Smooth muscle cell (in vitro differentiated cells): Measurements from ENCODE around the gene DPF3. TPM values are rescaled to one million over a fixed set of nuclear protein-coding genes. Genes with fewer than 3 reads are reported as not detected.

Source experiments
- DNase-seq: peaks from one replicate; lab custom pipeline; 2025; ENCODE audit not compliant: unreplicated experiment; lab: John Stamatoyannopoulos, UW
- H2AFZ ChIP-seq: fragments of 200-600 bp; sonication (generic); 2 replicates; pipeline ENCODE4 v1.6.0; 2016; ENCODE audit warnings: antibody characterized with exemption, low read depth, mild to moderate bottlenecking
- H3F3A ChIP-seq: fragments of 200-600 bp; sonication (generic); 2 replicates; pipeline ENCODE4 v1.6.0; 2017; ENCODE audit warnings: antibody characterized with exemption, low read depth
- H3K27ac ChIP-seq: fragments of 200-600 bp; sonication (generic); 2 replicates; pipeline ENCODE4 v1.5.1; 2016; ENCODE audit warnings: low read depth, mild to moderate bottlenecking
- H3K27me3 ChIP-seq: fragments of 200-600 bp; sonication (generic); 2 replicates; pipeline ENCODE4 v1.6.1; 2016; ENCODE audit warnings: low read depth, mild to moderate bottlenecking
- H3K36me3 ChIP-seq: fragments of 200-600 bp; sonication (generic); 2 replicates; pipeline ENCODE4 v1.5.1; 2016; ENCODE audit warnings: low read depth
- H3K4me1 ChIP-seq: fragments of 200-600 bp; sonication (generic); 2 replicates; pipeline ENCODE4 v1.5.1; 2016; ENCODE audit warnings: low read depth
- H3K4me2 ChIP-seq: fragments of 200-600 bp; sonication (generic); 2 replicates; pipeline ENCODE4 v1.6.0; 2016; ENCODE audit warnings: mild to moderate bottlenecking
- H3K4me3 ChIP-seq: fragments of 200-600 bp; sonication (generic); 2 replicates; pipeline ENCODE4 v1.5.1; 2016; ENCODE audit warnings: mild to moderate bottlenecking
- H3K79me2 ChIP-seq: fragments of 200-600 bp; sonication (generic); 2 replicates; pipeline ENCODE4 v1.6.0; 2016; ENCODE audit warnings: low read depth, mild to moderate bottlenecking
- H3K9ac ChIP-seq: fragments of 200-600 bp; sonication (generic); 2 replicates; pipeline ENCODE4 v1.6.0; 2016; ENCODE audit warnings: low read depth
- H3K9me3 ChIP-seq: fragments of 200-600 bp; sonication (generic); replicated peaks from 2 replicates; pipeline ENCODE4 v1.5.1; 2016; ENCODE audit warnings: low read depth
- H4K20me1 ChIP-seq: fragments of 200-600 bp; sonication (generic); 2 replicates; pipeline ENCODE4 v1.6.0; 2016; ENCODE audit warnings: low read depth
- CTCF ChIP-seq: fragments of 200-600 bp; sonication (generic); IDR thresholded peaks from 2 replicates; pipeline ENCODE4 v1.5.1; 2017; ENCODE audit warnings: borderline replicate concordance, mild to moderate bottlenecking, antibody characterized with exemption; ENCODE audit not compliant: insufficient read depth, poor library complexity, severe bottlenecking
- WGBS: methylation state at CpG from one replicate; pipeline ENCODE4 v1.1.7; 2016; ENCODE audit warnings: low lambda C conversion rate; 5-methylcytosine and 5-hydroxymethylcytosine counted together
- polyA plus RNA-seq: library from polyadenylated mRNA; unstranded; fragments of >200 nt; fragmentation: Nextera tagmentation; extraction: Ambion mirVana; gene quantifications from 2 replicates; pipeline ENCODE4 v1.2.1, GENCODE V29; 2016
- total RNA-seq: library from RNA; depleted of rRNA; stranded (reverse); fragments of >200 nt; gene quantifications from 2 replicates; pipeline ENCODE4 v1.2.3, GENCODE V29; 2014

Gene DPF3
- total and polyA plus RNA-seq, 2 experiments from 2014 or later = 4.9 to 12.6 TPM

- H3K4me1 ChIP-seq = peaks cover 5% of the 10 kb centered on the region
- TF ChIP-seq CTCF = no peak
- no peak for DNase-seq
- H3K4me3 ChIP-seq = no peak overlapping the region
- H3F3A ChIP-seq = no peaks in the 10 kb centered on the region
- whole genome bisulfite sequencing = 70% methylated on average over 16 of the region's 16 CpGs
- H3K4me2 ChIP-seq = no peak overlapping the region
- H3K36me3 ChIP-seq = no peaks in the 10 kb centered on the region
- peaks cover 9% of the 10 kb centered on the region for H4K20me1 ChIP-seq
- H3K9me3 ChIP-seq = no peaks in the 10 kb centered on the region
- no peak overlapping the region for H3K27ac ChIP-seq
- no peak overlapping the region for H3K9ac ChIP-seq
- no peaks in the 10 kb centered on the region for H3K79me2 ChIP-seq
- no peak overlapping the region for H2AFZ ChIP-seq
- H3K27me3 ChIP-seq = no peaks in the 10 kb centered on the region
Observed at GRCh38 chr14:72830786-72831594, 62.9 kb downstream of the DPF3 start.

DNA sequence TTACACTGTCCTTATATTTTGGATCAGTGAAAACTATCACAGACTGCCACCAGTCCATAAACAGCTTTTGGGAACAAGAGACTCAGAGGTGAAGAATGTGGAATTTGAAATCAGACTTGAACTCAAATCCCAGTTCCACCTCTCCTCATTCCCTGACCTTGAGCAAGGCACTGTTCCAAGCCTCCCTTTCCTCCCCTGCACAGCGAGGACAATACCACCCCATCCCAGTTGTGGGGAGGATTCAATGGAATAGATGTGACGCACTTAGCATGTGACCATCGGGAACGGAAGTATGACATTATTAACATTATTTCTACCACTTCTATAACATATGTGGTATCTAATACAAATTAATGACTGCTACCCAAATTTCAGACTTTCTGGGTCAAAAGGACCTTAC, 63.5 kb downstream of the DPF3 start:
- Histone ChIP-seq H4K20me1 (peaks cover 9% of the 10 kb centered on the region), H3K4me1 (peaks cover 5% of the 10 kb centered on the region), H3K27me3 (no peaks in the 10 kb centered on the region), H3K79me2 (no peaks in the 10 kb centered on the region), H3K4me2 (no peak overlapping the region), H3F3A (no peaks in the 10 kb centered on the region), H2AFZ (no peak overlapping the region), H3K9me3 (no peaks in the 10 kb centered on the region), H3K27ac (no peak overlapping the region), H3K36me3 (no peaks in the 10 kb centered on the region), H3K9ac (no peak overlapping the region), H3K4me3 (no peak overlapping the region)
- TF ChIP-seq CTCF = no peak
- WGBS = 87% methylated on average over 4 of the region's 4 CpGs
- DNase-seq = no peak

DNA sequence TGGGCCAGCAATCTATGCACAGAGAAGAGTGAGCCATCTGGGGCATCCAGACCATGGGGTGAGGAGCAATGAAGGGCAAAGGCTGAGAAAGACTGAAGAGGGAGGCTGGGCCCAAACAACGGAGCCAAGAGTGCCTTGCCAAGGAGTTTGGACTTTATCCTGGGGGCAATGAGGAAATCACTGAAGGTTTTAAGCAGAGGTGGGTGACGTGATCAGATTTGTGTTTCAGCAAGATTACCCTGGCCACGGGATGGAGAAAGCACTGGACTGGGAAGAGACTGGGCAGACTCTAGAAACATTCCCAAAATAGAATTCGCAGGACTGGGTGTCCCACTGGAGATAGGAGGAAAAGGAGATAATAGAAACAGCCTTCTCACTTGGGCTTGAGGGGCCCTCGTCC, 65.3 kb downstream of the DPF3 start:
- Histone ChIP-seq H3K9me3 (no peaks in the 10 kb centered on the region), H3K27me3 (no peaks in the 10 kb centered on the region), H3K9ac (no peak overlapping the region), H3K36me3 (no peaks in the 10 kb centered on the region), H3F3A (no peaks in the 10 kb centered on the region), H3K4me3 (no peak overlapping the region), H3K4me1 (peaks cover 5% of the 10 kb centered on the region), H3K27ac (no peak overlapping the region), H4K20me1 (peaks cover 14% of the 10 kb centered on the region), H3K4me2 (no peak overlapping the region), H3K79me2 (no peaks in the 10 kb centered on the region), H2AFZ (no peak overlapping the region)
- WGBS = 96% methylated on average over 5 of the region's 5 CpGs
- DNase-seq = no peak
- no peak for TF ChIP-seq CTCF

GRCh38 chr14:72826039-72826438, 67.9 kb downstream of the DPF3 start:
- Histone ChIP-seq H2AFZ (no peak overlapping the region), H3K4me1 (peaks cover 5% of the 10 kb centered on the region), H4K20me1 (peaks cover 4% of the 10 kb centered on the region), H3K36me3 (no peaks in the 10 kb centered on the region), H3K27me3 (no peaks in the 10 kb centered on the region), H3K4me3 (no peak overlapping the region), H3K79me2 (no peaks in the 10 kb centered on the region), H3K9me3 (no peaks in the 10 kb centered on the region), H3K27ac (no peak overlapping the region), H3F3A (no peaks in the 10 kb centered on the region), H3K4me2 (no peak overlapping the region), H3K9ac (no peak overlapping the region)
- 75% methylated on average over 4 of the region's 4 CpGs for WGBS
- no peak for TF ChIP-seq CTCF
- DNase-seq = no peak
